GM19023 (cell line): Measurements from ENCODE around the gene RGMB.

Source experiments
- ATAC-seq: cut with Tn5 transposase; IDR thresholded peaks from one replicate; pipeline ENCODE4 v1.9.1; 2021; ENCODE audit warnings: mild to moderate bottlenecking, moderate library complexity; ENCODE audit not compliant: unreplicated experiment

The RGMB gene

GRCh38 chr5:98816582-98817222 is 43.2 kb downstream of the RGMB start:
- no peak for ATAC-seq

GRCh38 chr5:98825582-98826375 is 52.3 kb downstream of the RGMB start:
- ATAC-seq: no peak

GRCh38 chr5:98827161-98827560 is 53.7 kb downstream of the RGMB start:
- ATAC-seq: no peak

- ATAC-seq: no peak
Observed at GRCh38 chr5:98827588-98828284, 54.3 kb downstream of the RGMB start.

- no peak for ATAC-seq
Observed at GRCh38 chr5:98836175-98836574, 62.7 kb downstream of the RGMB start.

GRCh38 chr5:98839469-98840383 is 66.3 kb downstream of the RGMB start:
- ATAC-seq: peak; percentile 66

- ATAC-seq: no peak
Observed at GRCh38 chr5:98840946-98841345, 67.5 kb downstream of the RGMB start.

- ATAC-seq: no peak
Observed at GRCh38 chr5:98843481-98843880, 70.0 kb downstream of the RGMB start.

- no peak for ATAC-seq
Observed at GRCh38 chr5:98844865-98845264, 71.4 kb downstream of the RGMB start.

- ATAC-seq: no peak
Observed at GRCh38 chr5:98845878-98846277, 72.4 kb downstream of the RGMB start.
